Bronchial epithelial cell (primary cell): Measurements from ENCODE around the gene TFDP1. TPM values are rescaled to one million over a fixed set of nuclear protein-coding genes. Genes with fewer than 3 reads are reported as not detected.

ENCODE experiments used
- DNase-seq: peaks from one replicate; pipeline ENCODE4 v3.0.0-alpha.2; 2010; ENCODE audit warnings: low read depth
- FAIRE-seq: peaks from 2 replicates; lab custom pipeline; 2011; peaks lifted over from hg19 to GRCh38; lab: Jason Lieb, UNC
- H3K27me3 ChIP-seq: 2 replicates; pipeline ENCODE4 v1.5.1; 2011; ENCODE audit warnings: low read length; ENCODE audit not compliant: control insufficient read depth, insufficient read depth
- H3K36me3 ChIP-seq: 2 replicates; pipeline ENCODE4 v1.5.1; 2011; ENCODE audit warnings: low read length; ENCODE audit not compliant: control insufficient read depth, insufficient read depth
- H3K4me3 ChIP-seq: 2 replicates; pipeline ENCODE4 v1.5.1; 2011; ENCODE audit warnings: mild to moderate bottlenecking, low read depth, low read length, control low read depth
- total RNA-seq: library from RNA; depleted of rRNA; stranded (reverse); fragments of >200 nt; gene quantifications from 2 replicates; pipeline ENCODE4 v1.2.1, GENCODE V29; 2014
- TF ChIP-seq, protein P1 (sequence below): IDR thresholded peaks from 2 replicates; pipeline ENCODE4 v1.5.1; 2011; ENCODE audit warnings: mild to moderate bottlenecking, moderate library complexity, low read length, control low read depth, inconsistent platforms; ENCODE audit not compliant: insufficient read depth, severe bottlenecking

Gene TFDP1
- total RNA-seq, 1 donor from 2014 or later: 32.6 TPM

DNA sequence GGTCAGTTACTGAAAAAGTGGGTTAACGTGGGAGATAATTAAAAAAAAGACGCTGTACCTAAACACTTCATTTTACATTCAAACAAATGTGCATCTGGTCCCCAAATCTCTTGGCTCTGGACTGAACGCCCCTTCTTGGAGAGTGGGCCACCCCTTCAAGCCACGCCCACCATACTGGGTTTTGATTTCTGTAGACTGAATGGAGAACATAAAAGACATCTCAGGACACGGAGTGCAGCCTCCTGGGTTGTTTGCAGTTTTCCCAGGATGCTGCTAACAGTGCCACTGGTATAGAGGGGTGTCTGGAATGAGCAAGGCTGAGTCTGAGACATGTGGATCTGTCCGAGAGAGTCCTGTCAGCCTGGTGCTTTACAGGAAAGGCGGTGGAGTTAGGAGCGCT, 10.6 kb downstream of the TFDP1 start:
- TF ChIP-seq, protein P1, sequence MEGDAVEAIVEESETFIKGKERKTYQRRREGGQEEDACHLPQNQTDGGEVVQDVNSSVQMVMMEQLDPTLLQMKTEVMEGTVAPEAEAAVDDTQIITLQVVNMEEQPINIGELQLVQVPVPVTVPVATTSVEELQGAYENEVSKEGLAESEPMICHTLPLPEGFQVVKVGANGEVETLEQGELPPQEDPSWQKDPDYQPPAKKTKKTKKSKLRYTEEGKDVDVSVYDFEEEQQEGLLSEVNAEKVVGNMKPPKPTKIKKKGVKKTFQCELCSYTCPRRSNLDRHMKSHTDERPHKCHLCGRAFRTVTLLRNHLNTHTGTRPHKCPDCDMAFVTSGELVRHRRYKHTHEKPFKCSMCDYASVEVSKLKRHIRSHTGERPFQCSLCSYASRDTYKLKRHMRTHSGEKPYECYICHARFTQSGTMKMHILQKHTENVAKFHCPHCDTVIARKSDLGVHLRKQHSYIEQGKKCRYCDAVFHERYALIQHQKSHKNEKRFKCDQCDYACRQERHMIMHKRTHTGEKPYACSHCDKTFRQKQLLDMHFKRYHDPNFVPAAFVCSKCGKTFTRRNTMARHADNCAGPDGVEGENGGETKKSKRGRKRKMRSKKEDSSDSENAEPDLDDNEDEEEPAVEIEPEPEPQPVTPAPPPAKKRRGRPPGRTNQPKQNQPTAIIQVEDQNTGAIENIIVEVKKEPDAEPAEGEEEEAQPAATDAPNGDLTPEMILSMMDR: no peak
- FAIRE-seq: no peak

DNA sequence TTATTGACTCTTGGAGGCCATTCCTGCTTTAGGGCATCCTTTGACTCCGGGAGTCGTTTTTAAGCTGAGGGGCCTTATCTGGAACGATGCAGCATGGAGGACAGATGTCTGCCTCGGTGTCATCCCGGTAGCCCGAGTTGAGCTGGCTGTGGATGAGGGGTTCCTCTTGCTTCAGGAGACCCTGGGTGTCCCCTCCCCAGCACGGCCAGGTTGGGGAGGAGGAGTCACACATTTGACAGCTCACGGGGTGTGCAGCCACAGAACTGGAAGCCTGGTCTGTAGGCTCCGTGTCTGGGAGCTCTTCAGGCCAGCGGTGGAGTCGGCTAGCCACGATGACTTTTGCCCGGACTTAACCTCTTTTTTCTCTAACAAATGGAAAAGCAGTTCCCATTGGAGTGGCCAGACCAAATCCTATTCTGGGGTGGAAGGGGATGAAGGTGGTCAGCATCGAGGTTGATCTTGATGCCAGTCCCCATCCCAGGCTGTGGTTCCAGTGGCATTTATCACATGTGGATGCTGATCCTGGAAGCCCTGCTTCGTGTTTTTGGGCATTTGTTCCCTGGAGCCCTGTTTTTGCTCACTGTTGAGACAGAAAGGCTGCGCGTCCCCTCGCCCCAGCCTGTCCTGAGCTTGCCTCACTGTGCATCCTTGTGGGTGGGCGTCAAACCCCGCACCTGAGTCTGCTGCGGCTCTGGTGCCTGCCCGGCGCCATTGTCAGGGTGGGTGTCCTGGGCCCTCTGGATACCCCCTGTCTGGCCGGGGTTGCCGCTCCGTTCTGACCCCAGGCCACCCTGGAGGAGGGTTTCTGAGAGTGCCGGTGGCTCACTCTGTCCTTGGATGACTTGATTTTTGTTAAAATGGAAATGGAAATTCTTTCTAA, 12.0 kb downstream of the TFDP1 start:
- Histone ChIP-seq H3K36me3 (peaks cover 15% of the 10 kb centered on the region), H3K4me3 (no peak overlapping the region), H3K27me3 (no peaks in the 10 kb centered on the region)
- DNase-seq (no peak), FAIRE-seq (no peak)
- TF ChIP-seq, protein P1: no peak

More for the DNA sequence above, 10.6 kb downstream of the TFDP1 start:
- peaks cover 14% of the 10 kb centered on the region for H3K36me3 ChIP-seq
- H3K4me3 ChIP-seq: no peak overlapping the region
- no peak for DNase-seq
- H3K27me3 ChIP-seq: no peaks in the 10 kb centered on the region

DNA sequence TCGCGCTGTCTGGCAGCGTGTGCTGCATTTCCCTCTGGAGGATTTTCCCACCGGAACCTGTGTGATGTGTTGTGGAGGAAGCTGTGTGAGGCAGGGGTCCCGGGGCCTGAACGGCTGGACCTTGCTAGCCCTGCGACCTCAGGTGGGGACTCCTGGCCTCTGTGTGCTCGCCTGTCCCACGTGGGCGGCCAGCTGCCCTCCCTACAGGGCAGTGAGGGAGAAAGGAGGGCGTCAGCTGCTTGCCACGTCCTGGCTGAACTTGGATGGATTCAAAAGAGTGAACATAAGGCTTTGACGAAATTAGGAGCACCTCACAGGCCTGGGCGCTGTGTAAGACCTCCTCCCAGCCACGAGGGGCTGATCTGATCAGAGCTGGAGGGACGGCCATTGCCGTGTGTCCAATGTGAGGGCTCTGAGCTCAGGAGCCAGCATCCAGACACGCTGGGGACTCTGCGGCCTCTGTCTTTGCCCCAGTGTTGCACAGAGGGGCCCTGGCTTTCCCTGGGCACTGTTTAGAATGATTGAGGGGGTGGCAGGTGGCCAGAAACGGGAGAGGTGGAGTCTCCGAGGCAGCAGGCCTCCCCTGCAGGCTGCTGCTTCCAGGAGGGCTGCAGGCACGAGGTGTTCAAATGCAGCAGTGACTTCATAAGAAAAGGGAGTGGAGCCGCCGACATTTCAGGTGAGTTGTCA, 13.0 kb downstream of the TFDP1 start:
- Histone ChIP-seq H3K4me3 (no peak overlapping the region), H3K36me3 (peaks cover 13% of the 10 kb centered on the region), H3K27me3 (no peaks in the 10 kb centered on the region)
- DNase-seq: no peak
- no peak for FAIRE-seq
- TF ChIP-seq, protein P1: no peak

DNA sequence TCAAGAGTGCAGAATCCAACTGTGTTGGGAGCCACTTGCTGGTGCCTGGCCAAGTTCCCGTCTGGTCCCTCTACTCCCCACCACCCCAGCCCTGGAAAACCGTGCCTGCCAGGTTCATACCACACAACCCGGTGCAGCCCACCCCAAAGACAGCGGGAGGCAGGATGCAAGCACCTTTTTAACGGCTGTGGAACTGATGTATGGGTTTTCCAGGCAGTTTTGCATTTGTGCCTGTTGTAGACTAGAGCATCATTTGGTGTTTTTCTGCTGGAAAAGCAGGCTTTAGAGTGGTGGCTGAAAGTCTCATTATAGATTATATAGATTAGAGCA, 13.5 kb downstream of the TFDP1 start:
- Histone ChIP-seq H3K36me3 (peaks cover 11% of the 10 kb centered on the region), H3K27me3 (no peaks in the 10 kb centered on the region), H3K4me3 (no peak overlapping the region)
- FAIRE-seq (no peak), DNase-seq (no peak)
- TF ChIP-seq, protein P1: no peak

DNA sequence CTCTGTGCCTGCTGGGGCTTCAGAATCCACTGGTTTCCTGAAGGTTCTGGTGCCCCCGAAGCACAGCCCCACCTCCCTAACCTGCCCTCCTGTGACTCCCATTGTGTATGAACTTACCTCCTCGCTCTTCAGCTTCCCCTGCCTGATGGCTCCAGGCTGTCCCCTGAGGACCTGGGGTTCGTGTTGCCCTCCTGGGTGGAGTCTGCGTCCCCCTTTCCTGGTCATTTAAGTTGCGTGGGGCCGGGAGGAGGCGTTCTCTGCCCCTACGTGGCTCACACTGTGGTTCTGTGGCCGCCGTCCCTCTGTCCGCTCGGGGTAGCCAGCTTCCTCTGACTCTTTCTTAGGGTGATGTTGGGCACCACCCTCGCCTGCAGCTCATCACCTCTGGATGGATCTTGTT, 13.9 kb downstream of the TFDP1 start:
- DNase-seq: no peak
- TF ChIP-seq, protein P1: no peak
- peaks cover 11% of the 10 kb centered on the region for H3K36me3 ChIP-seq
- H3K27me3 ChIP-seq: no peaks in the 10 kb centered on the region
- FAIRE-seq: no peak
- H3K4me3 ChIP-seq: no peak overlapping the region
